HT-29 (cell line): ENCODE measurements around the gene GRM4. TPM values are rescaled to one million over a fixed set of nuclear protein-coding genes. Genes with fewer than 3 reads are reported as not detected.

ENCODE experiments used
- DNase-seq: peaks from one replicate; pipeline ENCODE4 v3.0.0-alpha.2; 2015; ENCODE audit warnings: low spot score
- total RNA-seq: library from RNA; depleted of rRNA; stranded (reverse); fragments of >200 nt; shearing (Covaris generic); gene quantifications from 2 replicates; pipeline ENCODE4 v1.2.3, GENCODE V29; 2014

GRM4 gene
- total RNA-seq, 1 experiment from 2014 or later: not detected

DNA sequence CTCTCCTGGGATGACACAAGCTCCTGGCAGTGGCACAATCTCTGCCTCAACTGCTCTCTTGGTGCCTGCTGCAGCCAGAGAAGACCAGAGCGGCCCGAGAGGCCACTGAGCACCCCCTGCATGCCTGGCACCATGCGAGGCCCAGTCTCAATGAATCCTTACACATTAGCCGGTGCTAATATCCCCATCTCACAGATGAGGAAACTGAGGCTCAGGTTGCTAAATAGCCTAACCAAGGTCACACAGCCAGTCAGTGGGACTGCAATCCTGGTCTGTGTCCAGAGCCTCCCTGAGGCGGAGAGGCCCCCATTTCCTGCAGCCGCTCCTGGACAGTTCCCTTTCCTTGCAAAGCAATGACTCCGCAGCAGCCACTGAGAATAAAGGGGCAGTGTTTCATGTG, 81.2 kb downstream of the GRM4 start:
- no peak for DNase-seq

GRCh38 chr6:34063651-34064050, 82.2 kb downstream of the GRM4 start:
- no peak for DNase-seq

DNA sequence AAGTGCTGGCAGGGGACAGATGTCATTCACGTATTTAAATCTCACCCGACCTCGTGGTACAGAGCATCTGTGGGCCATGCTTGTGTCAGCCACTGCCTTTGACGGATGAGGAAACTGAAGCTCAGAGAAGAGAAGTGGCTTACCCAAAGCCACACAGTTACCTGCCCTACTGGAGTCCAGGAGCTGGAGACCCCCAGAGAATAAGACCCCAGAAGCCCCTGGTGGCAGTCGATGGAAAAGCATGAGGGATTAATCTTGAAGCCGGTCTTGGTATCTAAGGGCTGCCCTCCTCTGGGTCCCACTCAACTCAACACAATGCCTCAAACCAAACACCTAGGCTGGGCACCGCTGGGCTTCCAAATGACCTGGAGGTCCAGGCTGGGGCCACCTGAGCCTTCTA, 83.1 kb downstream of the GRM4 start:
- no peak for DNase-seq

- no peak for DNase-seq
Measured at GRCh38 chr6:34062156-34062555, 83.7 kb downstream of the GRM4 start.

GRCh38 chr6:34061348-34061747, 84.5 kb downstream of the GRM4 start:
- DNase-seq: no peak

GRCh38 chr6:34059914-34060313, 86.0 kb downstream of the GRM4 start:
- no peak for DNase-seq

GRCh38 chr6:34059136-34059731, 86.7 kb downstream of the GRM4 start:
- no peak for DNase-seq

GRCh38 chr6:34057790-34058189, 88.1 kb downstream of the GRM4 start:
- DNase-seq: no peak

DNA sequence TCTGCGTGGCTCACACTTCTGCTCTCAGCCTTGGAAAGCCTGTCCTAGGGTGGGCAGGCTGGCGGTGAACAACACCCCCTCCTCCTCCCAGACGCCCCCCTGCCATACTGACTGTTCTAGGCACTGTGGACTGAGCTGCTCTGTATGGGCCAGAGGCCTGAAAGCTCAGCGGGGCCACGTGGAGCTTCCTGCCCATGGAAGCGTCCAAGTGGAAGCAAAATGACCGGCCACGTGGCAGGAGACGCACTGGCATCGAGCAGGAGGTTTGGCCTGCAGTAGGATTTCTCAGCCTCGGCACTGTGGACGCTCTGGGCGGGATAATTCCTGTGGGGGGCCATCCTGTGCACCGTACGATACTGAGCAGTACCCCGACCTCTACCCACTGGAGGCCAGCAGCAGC, 88.7 kb downstream of the GRM4 start:
- DNase-seq: no peak

GRCh38 chr6:34056305-34057108, 89.4 kb downstream of the GRM4 start:
- peak; percentile 52 for DNase-seq

DNA sequence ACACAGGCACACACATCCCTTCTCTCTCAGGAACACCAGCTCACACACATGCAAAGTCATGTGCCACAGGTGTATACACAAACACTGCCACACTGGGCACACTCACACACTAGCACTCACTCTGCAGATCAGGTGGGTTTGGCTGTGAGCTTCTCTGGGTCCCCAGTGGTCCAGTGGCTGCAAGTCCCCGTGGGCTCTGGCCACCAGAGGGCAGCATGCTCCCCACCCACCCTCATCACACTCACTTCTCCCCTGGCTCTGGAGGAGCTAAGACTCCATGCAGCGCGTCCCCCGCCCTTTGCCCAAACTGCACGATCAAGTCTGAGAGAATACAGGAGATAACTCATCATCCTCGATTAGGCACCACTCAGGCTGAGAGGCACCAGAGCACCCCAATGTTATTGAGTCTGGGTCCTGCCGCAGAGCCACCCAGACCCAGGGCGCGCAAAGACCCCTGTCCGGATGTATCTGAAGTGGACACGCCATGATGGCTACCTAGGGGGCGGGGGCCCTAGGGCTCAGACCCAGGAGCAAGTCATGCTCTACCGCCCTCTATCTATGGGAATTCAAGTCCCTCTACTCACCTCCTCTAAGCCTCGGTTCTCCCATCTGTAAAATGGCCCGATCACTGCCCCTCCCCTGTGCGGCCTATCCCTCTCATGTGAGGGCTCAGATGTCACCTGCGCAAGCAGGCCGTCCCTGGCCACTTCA, 90.5 kb downstream of the GRM4 start:
- DNase-seq: peak; percentile 75

GRCh38 chr6:34053721-34054120, 92.2 kb downstream of the GRM4 start:
- peak; percentile 19 for DNase-seq

GRCh38 chr6:34052918-34053608, 92.8 kb downstream of the GRM4 start:
- no peak for DNase-seq

DNA sequence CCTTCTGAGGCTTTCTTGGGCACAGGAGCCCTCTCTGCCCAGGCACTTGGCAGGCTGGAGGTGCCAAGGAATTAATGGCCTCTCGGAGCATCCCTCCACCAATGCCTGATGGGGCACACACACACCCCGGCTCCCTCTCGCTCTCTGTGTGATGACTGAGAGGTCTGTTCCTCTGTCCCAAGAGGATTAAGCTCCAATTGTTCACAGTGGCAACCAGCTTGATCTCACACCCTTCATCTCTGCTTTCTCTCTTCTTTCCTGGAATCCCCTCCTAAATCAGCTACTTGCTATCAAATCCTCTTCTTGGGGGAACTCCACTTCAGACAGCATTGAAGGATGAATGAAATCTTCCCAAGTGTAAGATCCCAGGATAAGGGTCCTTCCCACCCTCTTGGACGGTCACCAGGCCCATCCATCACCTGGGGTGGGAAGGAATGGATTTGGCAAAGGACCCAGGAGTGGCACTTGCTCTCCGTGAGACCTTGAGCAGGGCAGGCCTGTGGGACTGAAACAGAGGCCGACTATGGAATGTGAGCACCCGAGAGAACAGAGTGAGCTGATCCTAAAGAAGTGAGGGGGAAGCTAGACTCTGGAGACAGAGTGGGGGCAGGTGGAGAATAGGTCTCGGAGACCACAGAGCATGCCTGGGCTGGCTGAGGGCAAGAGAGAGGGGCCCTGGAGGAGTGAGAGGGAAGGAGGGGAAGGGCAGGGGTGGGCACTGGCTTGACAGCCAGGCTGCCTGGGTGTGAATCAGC, 93.6 kb downstream of the GRM4 start:
- DNase-seq: no peak

DNA sequence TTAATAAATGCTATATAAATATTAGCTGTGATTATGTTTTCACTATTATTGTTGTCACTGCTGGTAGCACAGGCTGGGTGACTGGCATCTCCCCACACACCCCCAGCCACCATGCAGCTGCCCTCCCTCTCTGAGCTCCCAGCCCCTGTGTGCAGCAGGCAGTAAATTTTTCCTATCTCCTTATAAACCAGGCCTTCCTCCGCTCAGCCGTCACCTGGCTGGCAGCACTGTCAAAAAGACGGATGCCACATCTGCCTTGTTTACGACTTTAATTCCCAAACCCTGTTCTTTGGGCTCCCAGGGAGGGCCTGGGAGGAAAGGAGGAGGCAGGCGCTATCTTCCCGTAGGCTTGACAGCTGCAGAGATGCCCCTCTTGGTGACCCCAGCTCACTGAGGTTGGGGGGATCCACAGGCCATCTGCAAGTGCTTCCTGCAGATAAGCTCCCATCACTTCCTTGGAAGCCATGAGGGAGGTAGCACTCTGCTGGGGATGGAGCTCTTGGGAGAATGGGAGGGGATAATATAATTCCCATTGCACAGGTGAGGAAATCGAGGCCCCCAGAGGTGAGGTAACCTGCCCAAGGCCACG, 94.5 kb downstream of the GRM4 start:
- no peak for DNase-seq

DNA sequence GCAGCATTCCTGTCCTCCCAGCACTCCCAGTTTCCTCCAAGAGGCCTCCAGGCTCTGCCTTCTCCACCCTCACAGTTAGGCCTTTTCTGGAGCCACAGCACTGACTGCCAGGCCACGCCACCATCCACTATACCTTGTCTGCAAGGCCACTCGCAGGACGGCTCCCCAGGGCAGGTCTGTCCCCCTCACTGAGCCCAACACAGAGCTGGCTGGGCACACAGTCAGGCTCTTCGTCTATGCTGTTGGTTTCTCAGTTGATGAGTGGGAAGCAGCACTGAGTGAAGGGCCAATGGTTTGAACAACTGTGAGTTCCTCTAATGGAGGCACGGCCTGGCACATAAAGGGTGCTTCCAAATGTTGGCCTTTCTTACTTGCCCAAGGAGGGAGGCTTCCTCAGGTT, 95.2 kb downstream of the GRM4 start:
- DNase-seq: no peak

- DNase-seq: no peak
Measured at GRCh38 chr6:34049395-34050342, 96.2 kb downstream of the GRM4 start.

- no peak for DNase-seq
Measured at GRCh38 chr6:34047913-34048867, 97.7 kb downstream of the GRM4 start.

DNA sequence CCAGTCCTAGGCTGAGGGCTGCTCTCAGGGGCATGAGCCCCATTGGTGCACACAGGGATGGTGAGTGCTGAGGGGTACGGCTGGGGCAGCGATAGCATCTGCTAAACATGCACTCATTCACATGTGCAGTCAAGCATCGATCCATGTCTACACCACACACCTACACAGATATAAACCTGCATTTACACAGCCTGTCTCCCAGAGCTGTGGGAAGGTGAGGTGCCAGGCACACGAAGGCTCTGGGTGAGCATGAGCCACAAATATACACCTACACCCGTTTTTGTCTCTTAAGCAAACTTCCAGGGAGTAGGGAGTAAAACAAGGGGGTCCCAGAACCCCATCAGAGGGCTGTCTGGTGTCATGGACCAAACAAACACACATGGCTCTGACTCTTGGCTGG, 99.3 kb downstream of the GRM4 start:
- DNase-seq: no peak
